Heart left ventricle (tissue), 13 donors: ENCODE data around the gene RBM23.

Source experiments
- POLR2A ChIP-seq, 2 donors: fragments of 450-650 bp; IDR thresholded peaks; one replicate each; pipeline ENCODE4 v1.6.1; 2017; ENCODE audit warnings: antibody characterized with exemption in 2 of 2, mild to moderate bottlenecking in 2 of 2, moderate library complexity in 2 of 2
- TF ChIP-seq, protein P1 (sequence below), 12 donors: fragments of 200-600 bp; sonication (generic) in 4 of 12; IDR thresholded peaks; one replicate each; pipeline versions ENCODE4 v1.5.0 to v1.8.0; 2018 to 2022; ENCODE audit warnings: antibody characterized with exemption in 12 of 12, mild to moderate bottlenecking in 5 of 12
- donor health status: ischemic (EF 13 %, LVEDD 7.1; RV severe dilation, severe dysfunction).
- donor health status: DM: no; HTN: yes; CAD: no.
- donor health status: DM: no; HTN: no; CAD: no.
- donor health status: ischemic (EF 25% LVEDD 6.9; RV normal size, moderate dysfunction).
- donor health status: ischemic (EF 25% LVEDD 5.7; RV mildly dilated, moderate dysfunction).
- donor health status: ischemic (EF 35%, LVEDD 5.7; RV mildly dilated, moderate dysfunction).
- donor health status: nonischemic (EF 11% LVEDD 7.7; RV severe dilation, severe dysfunction).
- donor health status: DM: yes; HTN: yes; CAD: no.
- donor health status: PGD.
- donor health status: ischemic (EF 29% LVEDD 5.4; RV normal size, mild dysfunction).
- donor health status: nonischemic (EF 23%, LVEDD 6.1; RV moderate dilation, normal function).

DNA sequence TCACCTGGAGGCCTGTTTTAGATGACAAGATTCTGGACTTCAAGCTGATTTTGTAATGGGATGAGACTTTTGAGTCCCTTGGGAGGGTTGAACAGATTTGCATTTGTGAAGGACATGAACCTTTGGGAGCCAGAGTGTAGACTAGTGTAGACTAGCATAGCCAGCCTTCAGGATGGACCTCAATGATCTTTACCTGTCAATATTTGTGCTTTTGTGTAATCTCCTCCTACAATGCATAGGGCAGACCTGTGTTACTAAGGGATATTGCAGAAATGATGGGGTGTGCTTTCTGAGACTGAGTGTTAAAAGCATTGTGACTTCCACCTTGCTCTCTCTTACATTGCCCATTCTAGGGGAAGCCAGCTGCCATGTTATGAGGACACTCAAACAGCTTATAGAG, 57.3 kb downstream of the RBM23 start:
- TF ChIP-seq, protein P1, sequence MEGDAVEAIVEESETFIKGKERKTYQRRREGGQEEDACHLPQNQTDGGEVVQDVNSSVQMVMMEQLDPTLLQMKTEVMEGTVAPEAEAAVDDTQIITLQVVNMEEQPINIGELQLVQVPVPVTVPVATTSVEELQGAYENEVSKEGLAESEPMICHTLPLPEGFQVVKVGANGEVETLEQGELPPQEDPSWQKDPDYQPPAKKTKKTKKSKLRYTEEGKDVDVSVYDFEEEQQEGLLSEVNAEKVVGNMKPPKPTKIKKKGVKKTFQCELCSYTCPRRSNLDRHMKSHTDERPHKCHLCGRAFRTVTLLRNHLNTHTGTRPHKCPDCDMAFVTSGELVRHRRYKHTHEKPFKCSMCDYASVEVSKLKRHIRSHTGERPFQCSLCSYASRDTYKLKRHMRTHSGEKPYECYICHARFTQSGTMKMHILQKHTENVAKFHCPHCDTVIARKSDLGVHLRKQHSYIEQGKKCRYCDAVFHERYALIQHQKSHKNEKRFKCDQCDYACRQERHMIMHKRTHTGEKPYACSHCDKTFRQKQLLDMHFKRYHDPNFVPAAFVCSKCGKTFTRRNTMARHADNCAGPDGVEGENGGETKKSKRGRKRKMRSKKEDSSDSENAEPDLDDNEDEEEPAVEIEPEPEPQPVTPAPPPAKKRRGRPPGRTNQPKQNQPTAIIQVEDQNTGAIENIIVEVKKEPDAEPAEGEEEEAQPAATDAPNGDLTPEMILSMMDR (IDR thresholded peaks at IDR 0.05): no peak
- TF ChIP-seq POLR2A (IDR thresholded peaks at IDR 0.05): no peak
